IMR-90 (cell line): ENCODE data around the gene CYB5RL. TPM values are rescaled to one million over a fixed set of nuclear protein-coding genes. Genes with fewer than 3 reads are reported as not detected.

Experiments used
- ATAC-seq: fragments of 200-7000 bp; cut with Tn5 transposase; 2 replicates; pipeline ENCODE4 v1.9.1; 2020; ENCODE audit warnings: low read depth, mild to moderate bottlenecking, moderate library complexity
- BruUV-seq: library from RNA; stranded (reverse); fragments of 400-500 nt; replicated peaks from 2 replicates; lab custom pipeline; 2021; lab: Mats Ljungman, UMichigan
- CTCF ChIA-PET: fragments of 300-600 bp; formaldehyde crosslinking; extraction: SDS; loops from one replicate; lab custom pipeline; 2021; ENCODE audit warnings: antibody characterized with exemption; lab: Yijun Ruan, JAX
- POLR2A ChIA-PET: fragments of 300-600 bp; sonication (Branson Sonifier 250); formaldehyde crosslinking; loops from one replicate; lab custom pipeline; 2022; ENCODE audit warnings: antibody characterized with exemption; ENCODE audit not compliant: unreplicated experiment; lab: Charles Lee
- DNase-seq: peaks from one replicate; pipeline ENCODE4 v3.0.0; 2013
- H2AFZ ChIP-seq: replicated peaks from 2 replicates; pipeline ENCODE3; 2013; ENCODE audit warnings: low read length, mild to moderate bottlenecking; ENCODE audit not compliant: poor library complexity
- H2AK5ac ChIP-seq: 2 replicates; pipeline ENCODE4 v1.6.1; 2013; ENCODE audit warnings: low read depth, low read length, inconsistent platforms
- H2AK9ac ChIP-seq: replicated peaks from 2 replicates; pipeline ENCODE3; 2013; ENCODE audit warnings: mild to moderate bottlenecking, low read depth, low read length, moderate library complexity; ENCODE audit not compliant: poor library complexity
- H2BK120ac ChIP-seq: 2 replicates; pipeline ENCODE4 v1.6.1; 2013; ENCODE audit warnings: low read depth, low read length, inconsistent platforms
- H2BK15ac ChIP-seq: 3 replicates; pipeline ENCODE4 v1.6.1; 2013; ENCODE audit warnings: low read depth, low read length, inconsistent platforms
- H2BK20ac ChIP-seq: 2 replicates; pipeline ENCODE4 v1.6.1; 2013; ENCODE audit warnings: low read depth, mild to moderate bottlenecking, inconsistent platforms, low read length, moderate library complexity
- H2BK5ac ChIP-seq: 2 replicates; pipeline ENCODE4 v1.6.1; 2013; ENCODE audit warnings: mild to moderate bottlenecking, low read depth, low read length, inconsistent platforms; ENCODE audit not compliant: poor library complexity, severe bottlenecking
- H3K14ac ChIP-seq: replicated peaks from 2 replicates; pipeline ENCODE4 v1.6.1; 2013; ENCODE audit warnings: low read depth, low read length, inconsistent platforms
- H3K18ac ChIP-seq: 2 replicates; pipeline ENCODE4 v1.6.1; 2013; ENCODE audit warnings: low read depth, low read length, control low read depth
- H3K23ac ChIP-seq: 2 replicates; pipeline ENCODE4 v1.6.1; 2013; ENCODE audit warnings: low read depth, low read length, inconsistent platforms
- H3K27ac ChIP-seq: 2 replicates; pipeline ENCODE4 v1.5.1; 2013; ENCODE audit warnings: mild to moderate bottlenecking, control low read depth, low read length; ENCODE audit not compliant: insufficient read depth
- H3K27me3 ChIP-seq: 2 replicates; pipeline ENCODE4 v1.6.1; 2013; ENCODE audit warnings: low read length; ENCODE audit not compliant: control insufficient read depth, insufficient read depth
- H3K36me3 ChIP-seq: 2 replicates; pipeline ENCODE4 v1.6.1; 2013; ENCODE audit warnings: low read length, mixed read lengths; ENCODE audit not compliant: control insufficient read depth, insufficient read depth
- H3K4ac ChIP-seq: 2 replicates; pipeline ENCODE4 v1.6.1; 2013; ENCODE audit warnings: low read depth, low read length, inconsistent platforms
- H3K4me1 ChIP-seq: 2 replicates; pipeline ENCODE4 v1.6.1; 2013; ENCODE audit warnings: low read length, mixed read lengths; ENCODE audit not compliant: control insufficient read depth, insufficient read depth
- H3K4me2 ChIP-seq: 2 replicates; pipeline ENCODE4 v1.6.1; 2013; ENCODE audit warnings: low read depth, mild to moderate bottlenecking, control low read depth, low read length, moderate library complexity
- H3K4me3 ChIP-seq: 2 replicates; pipeline ENCODE4 v1.5.1; 2013; ENCODE audit warnings: low read depth, mild to moderate bottlenecking, control low read depth, low read length, moderate library complexity; ENCODE audit not compliant: insufficient read depth
- H3K56ac ChIP-seq: 2 replicates; pipeline ENCODE4 v1.6.1; 2013; ENCODE audit warnings: low read length, inconsistent platforms; ENCODE audit not compliant: insufficient read depth; ENCODE audit errors: extremely low read depth
- H3K79me1 ChIP-seq, 2 experiments: 2 replicates each; pipeline ENCODE4 v1.6.1; 2013; ENCODE audit warnings: low read length in 2 of 2, inconsistent platforms in 1 of 2, low read depth in 1 of 2
- H3K9ac ChIP-seq: 2 replicates; pipeline ENCODE4 v1.6.1; 2013; ENCODE audit warnings: low read depth, low read length, control low read depth
- H3K9me1 ChIP-seq: 2 replicates; pipeline ENCODE4 v1.6.1; 2013; ENCODE audit warnings: low read length, inconsistent platforms; ENCODE audit not compliant: insufficient read depth
- H3K9me3 ChIP-seq: 2 replicates; pipeline ENCODE4 v1.6.1; 2013; ENCODE audit warnings: low read length; ENCODE audit not compliant: control insufficient read depth, insufficient read depth
- H4K20me1 ChIP-seq: 2 replicates; pipeline ENCODE4 v1.6.1; 2013; ENCODE audit warnings: low read length, inconsistent platforms; ENCODE audit not compliant: insufficient read depth
- H4K5ac ChIP-seq: 2 replicates; pipeline ENCODE4 v1.6.1; 2013; ENCODE audit warnings: mild to moderate bottlenecking, low read depth, low read length, control low read depth
- H4K8ac ChIP-seq, 2 experiments: 2 replicates each; pipeline ENCODE4 v1.6.1; 2013; ENCODE audit warnings: low read depth in 2 of 2, low read length in 2 of 2, control low read depth in 1 of 2, inconsistent platforms in 1 of 2
- H4K91ac ChIP-seq: 2 replicates; pipeline ENCODE4 v1.6.1; 2013; ENCODE audit warnings: low read depth, low read length, inconsistent platforms; ENCODE audit not compliant: insufficient read depth
- CEBPB ChIP-seq: IDR thresholded peaks from 2 replicates; pipeline ENCODE4 v1.6.1; 2012; ENCODE audit warnings: low read depth, low read length, improper control_type of control experiment
- ELK1 ChIP-seq: fragments of 150-350 bp; IDR thresholded peaks from 2 replicates; pipeline ENCODE4 v1.6.1; 2016; ENCODE audit warnings: low read depth, mild to moderate bottlenecking, low read length, moderate library complexity, borderline replicate concordance
- FOS ChIP-seq: fragments of 150-350 bp; IDR thresholded peaks from 2 replicates; pipeline ENCODE4 v1.6.1; 2016; ENCODE audit warnings: low read depth, low read length
- MAZ ChIP-seq: IDR thresholded peaks from 2 replicates; pipeline ENCODE4 v1.6.1; 2012; ENCODE audit warnings: low read depth, mild to moderate bottlenecking, low read length, improper control_type of control experiment, moderate library complexity, borderline replicate concordance
- MXI1 ChIP-seq: IDR thresholded peaks from 2 replicates; pipeline ENCODE4 v1.6.1; 2012; ENCODE audit warnings: low read depth, mild to moderate bottlenecking, low read length, moderate library complexity, borderline replicate concordance
- NFE2L2 ChIP-seq: fragments of 150-350 bp; IDR thresholded peaks from 2 replicates; pipeline ENCODE4 v1.6.1; 2016; ENCODE audit warnings: low read depth, mild to moderate bottlenecking, low read length
- POLR2A ChIP-seq: IDR thresholded peaks from 2 replicates; pipeline ENCODE4 v1.6.1; 2012; ENCODE audit warnings: mild to moderate bottlenecking, low read depth, low read length
- RAD21 ChIP-seq: IDR thresholded peaks from 2 replicates; pipeline ENCODE4 v1.6.1; 2012; ENCODE audit warnings: low read length, improper control_type of control experiment
- RCOR1 ChIP-seq: IDR thresholded peaks from 2 replicates; pipeline ENCODE4 v1.6.1; 2012; ENCODE audit warnings: mild to moderate bottlenecking, low read length, improper control_type of control experiment; ENCODE audit not compliant: insufficient replicate concordance
- RFX5 ChIP-seq: IDR thresholded peaks from 2 replicates; pipeline ENCODE4 v1.8.0; 2012; ENCODE audit warnings: low read depth, mild to moderate bottlenecking, low read length, moderate library complexity
- SMC3 ChIP-seq: fragments of 150-350 bp; IDR thresholded peaks from 2 replicates; pipeline ENCODE4 v1.6.1; 2016; ENCODE audit warnings: low read depth, mild to moderate bottlenecking, antibody characterized with exemption, low read length, moderate library complexity
- WGBS, 2 experiments: methylation state at CpG; one replicate each; pipeline versions ENCODE4 v1.1.5 to v1.1.7; 2013; ENCODE audit warnings: missing lambda C conversion rate in 2 of 2; ENCODE audit not compliant: insufficient read length in 1 of 2; ENCODE audit errors: extremely low coverage in 2 of 2; 5-methylcytosine and 5-hydroxymethylcytosine counted together
- dilution Hi-C: fragments of 300-500 bp; cut with HindIII; formaldehyde crosslinking; loops from one replicate; pipeline ENCODE4 v1.14.3; 2018; ENCODE audit warnings: low sequenced_read_pairs; ENCODE audit not compliant: unreplicated experiment
- in situ Hi-C: fragments of 300-500 bp; cut with MboI; formaldehyde crosslinking; loops from 3 replicates; pipeline ENCODE4 v1.14.3; 2019; ENCODE audit warnings: low sequenced_read_pairs, inconsistent platforms, mixed read lengths
- intact Hi-C: fragments of 100-400 bp; cut with micrococcal nuclease; formaldehyde crosslinking; loops from 2 replicates; pipeline ENCODE4 v1.10.0; 2022
- polyA plus RNA-seq, 3 experiments: library from polyadenylated mRNA; depleted of rRNA; stranded (reverse); fragments of >200 nt; gene quantifications; 2 replicates each; pipeline ENCODE4 v1.2.3, GENCODE V29; 2012; ENCODE audit warnings: low replicate concordance in 1 of 3
- total RNA-seq: library from RNA; depleted of rRNA; stranded (reverse); fragments of >200 nt; gene quantifications from 2 replicates; pipeline ENCODE4 v1.2.3, GENCODE V29; 2012

CYB5RL gene
- total and polyA plus RNA-seq, 2 of the 4 experiments (the other 2 are of a cell fraction) = 3.8 to 4.3 TPM

GRCh38 chr1:54239631-54240031 lies 39.8 kb upstream of the CYB5RL start:
- ChIA-PET CTCF (no interaction called here), POLR2A (no interaction called here)
- TF ChIP-seq ELK1 (no peak), RFX5 (no peak), CEBPB (no peak), RAD21 (no peak), RCOR1 (no peak), NFE2L2 (no peak), MXI1 (no peak), SMC3 (no peak), POLR2A (no peak), MAZ (no peak), FOS (no peak)
- Histone ChIP-seq H3K4me1 (no peaks in the 10 kb centered on the region), H3K4me3 (no peak overlapping the region), H3K14ac (no peak overlapping the region), H3K27ac (no peak overlapping the region), H3K79me1 (peaks cover 4% of the 10 kb centered on the region in 2 experiments; a peak in 2 of 4 replicates), H2BK120ac (no peak overlapping the region), H2AFZ (no peak overlapping the region), H4K91ac (no peak overlapping the region), H2BK15ac (no peak overlapping the region), H3K9me1 (peaks cover 9% of the 10 kb centered on the region; the same call in 1 of the 2 replicates), H3K56ac (no peak overlapping the region), H2AK5ac (no peak overlapping the region), H3K18ac (no peak overlapping the region), H3K4me2 (no peak overlapping the region), H3K27me3 (no peaks in the 10 kb centered on the region), H2BK20ac (no peak overlapping the region), H3K9me3 (no peaks in the 10 kb centered on the region), H3K36me3 (peaks cover 63% of the 10 kb centered on the region), H2BK5ac (no peak overlapping the region), H3K23ac (no peak overlapping the region), H4K20me1 (no peaks in the 10 kb centered on the region), H3K4ac (no peak overlapping the region), H2AK9ac (no peak overlapping the region), H4K8ac (no peak overlapping the region), H3K9ac (no peak overlapping the region), H4K5ac (no peak overlapping the region)
- no TSS peak for BruUV-seq
- in situ Hi-C loops (no loop called here), intact Hi-C loops (no loop called here), dilution Hi-C loops (no loop called here)
- ATAC-seq = no peak
- DNase-seq = no peak
- WGBS, 2 experiments = 91% methylated on average over 5 of the region's 10 CpGs; no CpG with 5 or more reads in 1 of the 2 experiments
